Measurements from ENCODE around the gene NOS1AP.
A peak's percentile ranks its signal among the peaks of the same experiment; 100 is the strongest.

Gene NOS1AP

DNA sequence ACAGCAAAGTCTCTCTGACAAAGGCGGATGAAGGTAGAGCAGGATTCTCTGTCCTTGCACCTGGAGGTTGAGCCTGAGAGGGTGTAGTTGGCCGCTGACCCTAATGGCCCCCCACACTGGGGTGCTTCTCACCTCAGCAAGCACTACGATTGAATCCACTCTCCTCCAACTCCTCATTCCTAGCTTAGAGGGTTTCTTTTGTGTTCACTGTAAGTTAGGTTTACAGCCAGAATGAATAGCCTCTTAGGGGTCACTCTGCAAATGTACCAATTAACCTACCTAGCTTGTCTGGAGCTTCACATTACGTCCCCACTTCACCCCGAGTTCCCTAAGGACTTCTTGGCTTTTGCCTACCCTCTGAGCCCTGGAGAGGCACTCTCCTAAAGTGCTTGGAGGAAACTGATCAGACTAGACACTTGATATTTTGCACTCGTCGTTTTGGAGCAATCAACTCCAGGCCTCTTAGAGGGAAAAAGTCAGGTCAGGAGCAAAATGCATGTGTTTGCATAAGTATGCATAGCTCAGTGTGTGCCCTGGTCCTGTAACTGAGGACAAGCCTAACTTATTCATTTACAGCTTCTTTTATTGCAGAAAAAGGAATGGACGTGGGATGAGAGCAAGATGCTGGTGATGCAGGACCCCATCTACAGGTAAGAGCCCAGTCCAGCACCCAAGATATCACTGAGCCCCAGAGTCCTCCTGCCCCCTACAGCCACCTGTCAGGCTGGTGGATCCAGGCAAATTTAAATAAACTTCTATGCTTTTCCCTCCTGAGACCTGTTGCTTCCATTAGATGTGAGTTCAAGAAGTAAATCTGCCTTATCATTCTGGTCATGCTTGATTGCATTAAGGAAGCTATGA lies 230.8 kb downstream of the NOS1AP start:
- DNase-seq (ENCODE audit: low spot score) = no peak

DNA sequence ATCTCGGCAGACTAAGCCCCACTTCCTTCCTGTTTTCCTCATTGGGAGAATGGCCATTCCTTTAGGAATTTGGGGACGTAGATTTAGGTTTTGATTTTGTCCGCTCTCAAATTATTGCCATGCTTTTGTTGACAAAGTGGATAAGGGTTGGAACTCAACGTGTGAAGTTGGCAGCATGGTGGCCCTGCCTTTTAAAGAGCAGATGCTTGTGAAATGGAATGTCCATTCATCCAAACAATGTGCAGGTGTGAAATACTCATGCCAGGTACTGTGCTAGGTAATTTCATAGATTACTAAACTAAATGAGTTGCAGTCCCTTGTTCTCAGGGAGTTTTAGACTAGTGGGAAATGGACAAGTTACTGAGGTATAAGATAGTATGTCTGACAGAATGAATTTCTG lies 232.2 kb downstream of the NOS1AP start:
- DNase-seq (ENCODE audit: low spot score) = no peak

DNA sequence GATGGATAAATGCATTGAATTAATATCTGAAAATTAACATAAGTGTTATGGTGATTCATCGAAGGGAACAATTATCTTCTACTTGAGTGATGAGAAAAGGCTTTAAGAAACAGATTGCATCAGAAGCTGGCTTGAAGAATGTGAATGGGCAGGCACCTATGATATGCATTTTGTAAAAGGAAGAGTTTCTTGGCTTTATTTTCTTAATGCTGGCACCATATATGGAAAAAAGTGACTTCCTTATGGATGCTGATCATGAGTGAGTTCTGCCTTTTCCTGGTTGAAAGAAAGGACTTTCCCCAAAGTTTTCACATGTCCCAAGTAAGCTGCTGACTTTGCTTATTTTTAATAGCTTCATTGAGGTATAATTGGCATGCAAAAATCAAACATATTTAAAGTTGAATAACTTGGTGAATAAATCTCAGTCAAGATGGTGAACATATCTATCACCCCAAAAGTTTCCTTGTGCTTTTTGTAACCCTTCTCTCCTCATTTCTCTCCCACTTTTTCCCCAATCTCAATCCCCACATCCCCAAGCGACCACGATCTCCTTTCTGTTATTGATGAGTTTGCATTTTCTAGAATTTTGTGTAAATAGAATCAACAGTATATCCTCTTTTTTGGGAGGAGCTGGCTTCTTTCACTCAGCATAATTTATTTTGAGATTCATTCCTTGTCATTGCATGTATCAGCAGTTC lies 233.0 kb downstream of the NOS1AP start:
- DNase-seq (ENCODE audit: low spot score) = no peak

DNA sequence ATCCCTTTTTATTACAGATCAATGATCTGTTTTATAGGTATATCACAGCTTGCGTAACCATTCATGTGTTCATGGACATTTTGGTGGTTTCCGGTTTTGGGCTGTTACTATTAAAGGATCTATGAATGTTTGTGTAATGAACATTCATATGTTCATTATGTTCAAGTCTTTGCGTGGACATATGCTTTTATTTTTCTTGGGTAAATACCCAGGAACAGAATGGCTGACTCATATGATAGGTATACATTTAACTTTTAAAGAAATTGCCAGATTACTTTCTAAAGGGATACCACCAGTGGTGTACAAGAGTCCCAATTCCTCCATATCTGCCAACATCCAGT lies 233.5 kb downstream of the NOS1AP start:
- no peak for DNase-seq (ENCODE audit: low spot score)

DNA sequence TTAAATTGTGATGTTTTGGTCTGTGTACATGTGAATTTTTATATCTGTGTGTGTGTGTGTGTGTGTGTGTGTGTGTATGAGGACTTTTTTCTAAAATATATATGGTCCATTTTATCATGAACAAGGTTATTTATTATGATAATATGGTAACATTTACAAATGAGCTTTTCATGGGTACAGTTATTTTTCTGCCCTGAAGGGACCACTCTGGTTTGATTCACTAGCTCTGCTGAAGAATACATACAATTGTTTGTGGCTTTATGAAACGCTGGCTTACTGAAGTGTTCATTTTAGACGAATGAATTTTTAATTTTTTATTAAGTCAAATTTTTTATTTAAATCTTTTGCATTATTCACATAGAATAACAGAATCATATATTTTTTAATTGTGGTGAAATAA lies 235.2 kb downstream of the NOS1AP start:
- DNase-seq (ENCODE audit: low spot score) = no peak

DNA sequence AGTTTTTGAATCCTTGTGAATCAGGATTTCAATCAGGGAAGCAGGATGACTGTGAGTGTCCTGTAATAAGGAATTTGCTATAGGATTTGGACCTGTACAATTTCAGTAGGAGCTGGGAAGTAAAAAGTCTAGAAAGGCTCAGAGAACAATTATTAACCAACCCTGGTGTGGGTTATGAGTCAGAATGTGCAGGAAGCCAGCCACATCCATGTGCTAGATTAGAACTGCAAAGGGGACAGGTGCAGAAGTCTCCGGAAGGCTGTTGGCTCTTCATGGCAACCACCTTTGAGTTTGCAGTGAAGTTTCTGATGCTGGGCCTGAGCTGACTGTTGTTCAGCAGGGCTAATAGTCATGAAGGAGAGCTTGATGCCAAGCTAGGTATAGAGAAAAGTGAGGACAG lies 236.5 kb downstream of the NOS1AP start:
- DNase-seq (ENCODE audit: low spot score) = no peak

DNA sequence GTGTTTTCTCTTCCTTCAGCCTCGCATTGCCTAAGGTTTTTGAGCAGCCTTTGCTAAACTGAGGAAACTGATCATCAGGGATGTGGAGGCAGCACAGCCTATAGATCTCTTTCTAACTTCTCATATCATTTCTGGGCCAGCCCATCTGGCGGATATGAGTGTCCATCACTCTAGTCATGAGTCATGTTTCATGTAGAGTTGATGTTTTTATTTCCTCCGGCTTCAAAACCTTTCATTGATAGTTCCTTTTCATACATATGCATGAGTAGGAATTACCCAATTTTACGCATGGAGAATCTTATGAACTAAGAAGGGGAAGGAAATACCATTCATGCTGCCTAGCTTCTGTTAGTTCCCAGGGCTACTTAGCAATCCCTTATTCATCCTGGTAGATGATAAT lies 240.8 kb downstream of the NOS1AP start:
- DNase-seq (ENCODE audit: low spot score) = no peak

DNA sequence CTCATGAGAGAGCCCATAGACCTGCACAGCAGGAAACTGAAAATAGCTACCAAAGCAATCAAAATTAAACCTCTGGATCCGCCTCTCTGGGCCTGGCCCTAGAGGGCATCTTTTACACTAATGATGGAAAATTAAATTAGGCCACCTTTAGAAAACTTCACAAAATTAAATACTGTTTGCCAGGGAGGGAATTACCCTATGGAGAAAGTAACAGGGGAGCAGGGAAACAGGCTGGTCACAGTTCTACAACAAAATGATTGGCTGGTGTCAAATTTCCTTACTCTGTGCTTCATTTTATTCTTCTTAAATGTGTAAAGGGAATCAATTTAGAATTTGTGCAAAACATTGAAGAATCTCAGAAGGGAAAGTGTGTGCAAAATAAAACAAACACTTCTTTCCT lies 244.7 kb downstream of the NOS1AP start:
- no peak for DNase-seq (ENCODE audit: low spot score)

DNA sequence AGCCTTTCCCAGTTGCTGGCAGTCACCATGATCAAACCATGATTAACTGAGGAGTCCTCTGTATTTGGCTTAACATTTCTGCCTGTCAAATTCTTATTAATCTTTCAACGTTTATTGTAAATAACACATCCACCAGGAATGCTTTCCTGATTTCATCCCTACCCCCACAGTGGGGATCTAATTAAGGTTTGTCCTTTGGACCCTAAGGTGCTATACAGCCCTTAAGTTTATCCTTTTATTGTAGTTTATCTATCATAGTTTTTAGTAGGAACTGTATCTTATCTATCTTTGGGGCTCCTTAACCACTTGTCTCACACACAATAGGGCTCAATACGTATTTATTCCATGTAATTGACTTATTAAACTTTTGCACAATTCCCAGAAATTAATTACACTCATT lies 246.2 kb downstream of the NOS1AP start:
- no peak for DNase-seq (ENCODE audit: low spot score)

DNA sequence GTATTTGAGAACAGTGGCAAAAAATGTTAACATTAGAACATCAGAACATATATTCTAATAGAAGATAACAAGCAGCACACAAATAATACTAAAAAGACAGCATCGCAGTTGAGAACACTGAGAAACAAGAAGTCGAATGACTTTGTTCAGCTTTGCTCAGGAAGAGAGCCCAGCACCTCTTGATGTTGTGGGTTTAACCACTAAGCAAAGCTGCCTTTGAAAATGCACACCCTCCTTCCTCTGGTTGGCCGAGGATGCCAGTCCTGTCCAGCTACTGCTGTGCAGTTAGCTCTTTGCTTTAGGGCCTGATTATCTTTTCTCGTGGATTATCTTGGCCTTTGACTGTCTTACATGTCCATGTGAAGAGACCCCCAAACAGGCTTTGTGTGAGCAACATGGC lies 246.7 kb downstream of the NOS1AP start:
- no peak for DNase-seq (ENCODE audit: low spot score)

DNA sequence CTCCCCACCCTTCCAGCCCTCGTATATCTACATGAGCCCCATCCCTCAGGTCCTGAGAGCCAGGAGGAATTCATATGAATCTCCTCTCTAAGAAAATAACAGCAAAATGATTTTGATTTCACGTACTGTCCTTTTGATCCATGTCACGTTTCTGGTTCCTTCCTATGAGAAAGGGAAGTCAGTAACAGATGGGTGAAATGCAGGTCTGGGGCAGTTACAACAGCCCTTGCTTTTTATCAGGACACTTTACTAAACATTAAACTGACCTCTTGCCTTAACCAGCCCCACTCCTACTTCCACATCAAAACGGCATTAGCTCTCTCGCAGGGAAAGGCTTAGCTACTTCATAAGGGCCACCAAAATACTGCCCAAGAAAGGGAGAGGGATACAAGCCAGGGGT lies 248.1 kb downstream of the NOS1AP start:
- no peak for DNase-seq (ENCODE audit: low spot score)

DNA sequence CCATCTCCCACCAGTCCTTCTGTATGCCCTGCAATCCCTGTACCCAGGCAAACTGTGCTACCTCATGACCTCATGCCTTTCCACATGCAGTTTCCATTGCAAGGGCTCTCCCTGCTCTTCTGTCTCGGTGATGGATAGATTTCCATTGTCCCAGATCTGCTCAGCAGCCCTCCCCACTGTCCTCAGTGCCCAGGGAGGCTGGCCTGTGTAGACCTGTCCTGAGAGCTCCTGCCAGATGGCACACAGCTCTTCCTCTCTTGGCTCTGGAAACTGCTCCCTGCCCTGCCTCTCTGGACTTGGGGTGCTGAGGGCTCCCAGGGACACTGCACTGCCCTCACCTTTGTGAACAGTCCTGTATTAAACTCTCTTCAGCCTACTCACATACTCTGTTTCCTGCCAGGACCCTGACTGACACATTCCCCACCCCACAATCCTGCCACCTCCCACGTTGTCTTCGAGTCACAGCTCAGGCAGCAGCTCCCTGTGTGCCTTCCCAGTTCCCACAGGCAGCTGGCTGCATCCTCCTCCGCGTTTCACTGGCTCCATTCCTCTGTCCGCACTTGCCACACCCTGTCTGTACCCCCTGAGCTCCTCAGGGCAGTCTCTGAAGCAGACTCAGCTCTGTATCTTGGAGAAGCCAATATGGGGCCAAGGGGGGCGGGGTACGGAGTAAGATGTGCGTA lies 250.1 kb downstream of the NOS1AP start:
- peak; percentile 20 for DNase-seq (ENCODE audit: low spot score)

DNA sequence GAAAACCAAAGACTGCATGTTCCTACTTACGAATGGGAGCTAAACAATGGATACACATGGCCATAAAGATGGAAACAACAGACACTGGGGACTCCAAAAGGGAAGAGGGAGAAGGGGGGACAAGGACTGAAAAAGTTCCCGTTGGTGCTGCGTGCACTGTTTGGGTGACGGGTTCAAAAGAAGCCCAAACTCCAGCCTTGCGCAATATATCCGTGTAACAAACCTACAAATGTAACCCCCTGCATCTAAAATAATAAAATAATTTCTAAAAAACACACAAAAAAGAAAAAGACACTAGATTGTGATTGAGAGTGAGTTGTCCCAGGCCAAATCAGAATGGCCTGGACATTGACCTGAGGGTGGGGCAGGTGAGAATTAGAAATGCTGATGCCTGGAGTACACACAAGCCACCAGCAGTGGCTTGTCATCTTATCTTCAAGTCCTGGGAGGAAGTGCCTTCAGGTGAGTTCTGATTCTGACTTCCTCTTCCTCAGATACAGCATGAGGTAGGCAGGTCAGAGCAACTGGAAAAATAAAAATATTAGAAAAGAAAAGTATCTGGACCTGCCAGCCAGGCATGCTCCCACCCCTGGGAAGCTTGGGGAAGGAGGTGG lies 252.4 kb downstream of the NOS1AP start:
- DNase-seq (ENCODE audit: low spot score) = no peak

DNA sequence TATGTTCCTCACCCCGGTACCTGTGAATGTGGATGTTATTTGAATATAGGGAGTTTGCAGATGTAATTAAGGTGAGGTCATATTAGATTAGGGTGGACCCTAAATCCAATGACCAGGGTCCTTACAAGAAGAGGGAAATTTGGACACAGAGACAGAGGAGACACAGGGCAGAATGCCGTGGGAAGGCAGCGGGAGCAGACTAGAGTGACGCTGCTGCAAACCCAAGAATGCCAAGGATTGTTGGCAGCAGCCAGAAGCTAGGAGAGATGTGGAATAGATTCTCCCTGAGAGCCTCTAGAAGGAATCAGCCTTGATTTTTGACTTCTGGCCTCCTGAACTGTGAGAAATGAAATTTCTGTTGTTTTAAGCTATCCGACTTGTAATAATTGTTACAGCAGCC lies 253.5 kb downstream of the NOS1AP start:
- no peak for DNase-seq (ENCODE audit: low spot score)

DNA sequence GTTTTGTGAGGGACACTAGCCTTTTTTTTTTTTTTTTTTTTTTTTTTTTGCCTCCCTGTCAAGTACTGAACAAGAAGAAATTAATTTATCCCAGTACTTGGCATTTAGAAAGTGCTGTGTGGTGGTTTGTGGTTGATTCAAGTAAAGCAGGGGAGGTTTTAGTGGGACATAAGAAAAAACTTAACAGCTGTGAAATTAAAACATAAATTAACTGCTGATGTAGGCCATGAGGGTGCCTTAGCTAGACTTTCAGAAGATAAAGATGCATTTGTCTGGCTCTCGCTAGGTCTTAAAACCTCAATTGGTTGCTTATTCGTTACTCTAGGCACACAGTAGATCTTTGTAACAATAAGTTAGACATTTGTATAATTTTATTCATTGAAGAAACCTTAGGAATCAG lies 254.9 kb downstream of the NOS1AP start:
- DNase-seq (ENCODE audit: low spot score) = no peak

DNA sequence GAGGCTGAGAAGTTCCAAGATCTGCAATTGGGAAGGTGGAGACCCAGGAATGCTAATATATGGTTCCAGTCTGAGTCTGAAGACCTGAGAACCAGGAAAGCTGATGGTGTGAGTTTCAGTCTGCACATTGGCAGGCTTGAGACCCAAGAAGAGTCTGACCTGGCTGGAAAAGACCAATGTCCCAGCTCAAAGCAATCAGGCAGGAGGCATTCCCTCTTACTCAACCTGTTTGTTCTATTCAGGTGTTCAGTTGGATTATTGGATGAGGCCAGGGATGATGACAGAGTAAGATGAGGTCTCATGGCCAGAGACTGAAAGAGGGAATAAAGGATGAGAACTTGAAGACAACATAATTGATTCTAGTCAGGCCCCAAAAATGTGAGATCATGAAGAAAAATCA lies 257.1 kb downstream of the NOS1AP start:
- DNase-seq (ENCODE audit: low spot score) = no peak

DNA sequence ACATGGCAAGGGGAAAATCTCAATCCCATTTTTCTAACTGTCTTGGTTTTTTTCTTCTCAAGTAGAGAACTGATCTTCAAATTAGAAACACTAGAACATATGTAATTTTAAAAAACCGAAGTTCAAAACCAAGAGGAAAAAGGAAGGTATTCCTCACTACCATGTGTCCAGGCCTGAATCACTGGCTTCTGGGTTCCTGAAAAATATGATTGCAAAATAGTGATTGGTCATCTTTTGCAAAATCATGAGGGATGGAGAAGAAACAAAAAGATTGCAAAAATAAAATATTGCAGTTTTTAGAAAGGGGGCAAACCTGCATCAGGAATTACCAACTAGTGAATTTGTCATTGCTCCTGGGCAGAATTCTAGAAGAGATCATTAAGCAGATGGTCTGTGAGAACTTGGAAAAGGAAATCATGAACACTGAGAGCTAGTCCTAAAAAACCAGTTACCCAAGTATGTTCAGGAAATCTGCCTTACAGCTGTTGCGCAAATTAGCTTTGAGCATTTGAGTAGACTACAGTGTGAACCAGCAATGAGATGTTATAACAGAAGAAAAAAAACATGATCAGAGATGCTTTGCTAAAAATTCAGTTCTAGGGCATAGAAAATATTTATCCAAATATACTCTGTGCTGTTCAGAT lies 257.8 kb downstream of the NOS1AP start:
- no peak for DNase-seq (ENCODE audit: low spot score)

DNA sequence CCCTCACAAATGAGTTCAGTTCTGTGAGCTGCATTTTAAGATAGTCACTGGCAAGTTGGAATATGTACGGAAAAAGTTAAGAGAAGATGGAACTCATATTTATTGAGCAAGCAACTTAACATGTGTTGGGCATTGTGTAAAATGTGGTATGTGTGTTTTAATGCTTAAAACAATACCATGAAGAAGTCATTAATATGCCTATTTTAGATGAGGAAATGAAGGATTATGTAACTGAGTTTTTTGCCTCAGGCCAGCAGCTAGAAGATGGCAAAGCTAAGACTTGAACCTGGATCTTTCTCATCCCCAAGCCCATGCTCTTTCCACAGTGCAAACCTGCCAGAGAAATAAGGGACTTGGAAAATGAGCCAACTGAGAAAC lies 258.3 kb downstream of the NOS1AP start:
- DNase-seq (ENCODE audit: low spot score) = no peak

DNA sequence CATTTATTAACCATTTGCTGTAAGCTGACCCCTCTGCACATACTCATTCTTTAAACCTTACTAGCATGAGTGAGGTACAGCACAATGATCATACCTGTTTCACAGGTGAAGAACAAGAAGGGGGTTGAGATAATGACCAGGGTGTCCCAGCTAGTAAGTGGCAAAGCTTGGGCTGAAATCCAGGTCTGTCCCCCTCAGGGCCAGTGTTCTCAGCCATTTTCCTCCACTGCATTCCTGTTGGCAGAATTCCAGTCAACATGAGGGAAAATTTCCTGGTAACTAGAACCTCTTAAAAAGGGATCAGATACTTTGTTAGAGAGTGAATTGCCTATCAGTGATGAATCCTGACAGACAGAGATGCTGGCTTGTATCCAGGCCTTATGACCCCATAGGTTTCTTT lies 259.0 kb downstream of the NOS1AP start:
- no peak for DNase-seq (ENCODE audit: low spot score)

DNA sequence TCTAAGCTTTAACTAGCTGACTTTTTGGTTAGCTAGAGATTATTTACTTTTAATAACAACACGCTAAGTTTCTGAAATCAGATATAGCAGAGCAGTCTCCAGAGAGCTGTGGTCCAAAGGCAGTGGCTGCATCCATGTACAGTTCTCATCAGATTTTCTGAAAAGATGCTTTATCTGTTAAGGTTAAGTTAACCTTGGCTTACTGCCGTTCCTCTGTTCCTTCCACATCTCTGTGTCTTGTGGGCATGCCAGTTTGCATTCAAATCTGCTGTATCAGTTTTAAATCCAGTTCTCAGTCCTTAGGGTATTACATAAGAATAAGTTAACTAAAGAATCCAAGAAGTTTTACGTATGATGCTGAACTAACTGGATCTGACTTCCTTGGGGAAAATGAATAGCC lies 260.3 kb downstream of the NOS1AP start:
- DNase-seq (ENCODE audit: low spot score) = no peak

DNA sequence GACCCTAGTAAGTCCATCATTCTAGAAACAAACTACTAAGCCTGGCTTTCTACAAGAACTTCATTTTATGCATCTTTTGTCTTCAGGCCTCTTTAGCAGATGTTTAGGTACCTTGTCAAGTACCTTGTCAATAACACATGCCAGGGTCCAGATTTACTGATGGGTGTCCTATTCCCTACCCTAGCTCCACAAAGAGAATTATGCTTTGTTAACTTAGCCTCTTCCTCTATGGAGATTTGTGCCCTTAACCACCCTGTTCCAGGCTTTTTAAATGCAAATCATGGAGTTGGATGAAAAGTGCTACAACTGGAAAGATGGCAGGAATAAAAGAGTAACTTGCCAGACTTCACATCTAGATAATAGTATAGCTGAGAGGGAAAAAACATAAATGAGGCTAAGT lies 264.5 kb downstream of the NOS1AP start:
- no peak for DNase-seq (ENCODE audit: low spot score)

DNA sequence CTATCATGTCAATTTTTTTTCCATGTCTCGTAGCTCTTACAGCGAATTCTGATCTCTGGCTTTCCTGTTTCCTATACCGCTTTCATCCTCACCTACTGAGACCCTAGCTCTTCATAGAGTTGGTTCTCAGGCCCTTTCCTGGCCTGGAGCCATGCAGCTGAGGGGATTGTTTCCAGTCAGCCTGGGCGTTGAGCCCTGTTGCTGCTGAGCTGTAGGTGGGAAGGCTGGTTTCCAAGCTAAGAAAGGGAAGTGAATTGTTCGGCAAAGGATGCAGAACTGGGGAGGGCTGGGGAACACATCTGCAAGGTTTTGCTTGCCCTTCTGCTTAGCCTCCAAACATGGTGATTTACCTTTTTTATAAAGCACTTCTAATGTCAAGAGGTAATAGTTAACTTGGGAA lies 265.6 kb downstream of the NOS1AP start:
- peak; percentile 35 for DNase-seq (ENCODE audit: low spot score)
